ENCODE results near the gene RAI2.

RAI2 gene

GRCh38 chrX:17769701-17770269, 91.3 kb downstream of the RAI2 start:
- Histone ChIP-seq H3K4me2 (ENCODE audit: low read length) (no peak overlapping the region), H3K4me3 (ENCODE audit: low read length) (no peak overlapping the region), H3K9me3 (ENCODE audit: insufficient read depth, low read length) (no peaks in the 10 kb centered on the region), H3K36me3 (replicated peaks; ENCODE audit: low read depth, low read length) (no peaks in the 10 kb centered on the region), H4K20me1 (ENCODE audit: insufficient read depth, low read length) (no peaks in the 10 kb centered on the region), H3K79me2 (ENCODE audit: low read length) (no peaks in the 10 kb centered on the region), H3K9ac (ENCODE audit: low read length) (no peak overlapping the region), H3K27me3 (ENCODE audit: low read depth, low read length) (peaks cover 3% of the 10 kb centered on the region; the same call in 1 of the 2 replicates), H3K27ac (ENCODE audit: low read length) (no peak overlapping the region), H2AFZ (ENCODE audit: low read depth, low read length) (no peak overlapping the region), H3K4me1 (ENCODE audit: low read length) (no peaks in the 10 kb centered on the region)
- TF ChIP-seq CTCF (IDR thresholded peaks at IDR 0.05; ENCODE audit: low read depth, low read length) (no peak), EZH2phosphoT487 (IDR thresholded peaks at IDR 0.05; ENCODE audit: low read depth) (no peak)

GRCh38 chrX:17768997-17769396, 92.1 kb downstream of the RAI2 start:
- TF ChIP-seq EZH2phosphoT487 (IDR thresholded peaks at IDR 0.05; ENCODE audit: low read depth) (no peak), CTCF (IDR thresholded peaks at IDR 0.05; ENCODE audit: low read depth, low read length) (no peak)
- H3K4me3 ChIP-seq (ENCODE audit: low read length): no peak overlapping the region
- H3K27me3 ChIP-seq (ENCODE audit: low read depth, low read length): peaks cover 3% of the 10 kb centered on the region; the same call in 1 of the 2 replicates
- H4K20me1 ChIP-seq (ENCODE audit: insufficient read depth, low read length): no peaks in the 10 kb centered on the region
- no peak overlapping the region for H3K27ac ChIP-seq (ENCODE audit: low read length)
- H3K9ac ChIP-seq (ENCODE audit: low read length): no peak overlapping the region
- H3K36me3 ChIP-seq (replicated peaks; ENCODE audit: low read depth, low read length): no peaks in the 10 kb centered on the region
- H3K9me3 ChIP-seq (ENCODE audit: insufficient read depth, low read length): no peaks in the 10 kb centered on the region
- no peaks in the 10 kb centered on the region for H3K4me1 ChIP-seq (ENCODE audit: low read length)
- H2AFZ ChIP-seq (ENCODE audit: low read depth, low read length): no peak overlapping the region
- no peaks in the 10 kb centered on the region for H3K79me2 ChIP-seq (ENCODE audit: low read length)
- no peak overlapping the region for H3K4me2 ChIP-seq (ENCODE audit: low read length)

GRCh38 chrX:17767734-17768133, 93.4 kb downstream of the RAI2 start:
- Histone ChIP-seq H3K27ac (ENCODE audit: low read length) (no peak overlapping the region), H3K36me3 (replicated peaks; ENCODE audit: low read depth, low read length) (no peaks in the 10 kb centered on the region), H2AFZ (ENCODE audit: low read depth, low read length) (no peak overlapping the region), H3K9ac (ENCODE audit: low read length) (no peak overlapping the region), H3K79me2 (ENCODE audit: low read length) (no peaks in the 10 kb centered on the region), H3K4me3 (ENCODE audit: low read length) (no peak overlapping the region), H3K4me2 (ENCODE audit: low read length) (no peak overlapping the region), H3K9me3 (ENCODE audit: insufficient read depth, low read length) (no peaks in the 10 kb centered on the region), H3K27me3 (ENCODE audit: low read depth, low read length) (peaks cover 3% of the 10 kb centered on the region; the same call in 1 of the 2 replicates), H3K4me1 (ENCODE audit: low read length) (no peaks in the 10 kb centered on the region), H4K20me1 (ENCODE audit: insufficient read depth, low read length) (no peaks in the 10 kb centered on the region)
- no peak for TF ChIP-seq EZH2phosphoT487 (IDR thresholded peaks at IDR 0.05; ENCODE audit: low read depth)
- TF ChIP-seq CTCF (IDR thresholded peaks at IDR 0.05; ENCODE audit: low read depth, low read length): no peak

GRCh38 chrX:17759990-17760389, 101.1 kb downstream of the RAI2 start:
- H3K4me3 ChIP-seq (ENCODE audit: low read length): no peak overlapping the region
- no peaks in the 10 kb centered on the region for H3K4me1 ChIP-seq (ENCODE audit: low read length)
- no peak overlapping the region for H2AFZ ChIP-seq (ENCODE audit: low read depth, low read length)
- no peaks in the 10 kb centered on the region for H4K20me1 ChIP-seq (ENCODE audit: insufficient read depth, low read length)
- H3K9ac ChIP-seq (ENCODE audit: low read length): no peak overlapping the region
- no peak overlapping the region for H3K27ac ChIP-seq (ENCODE audit: low read length)
- no peaks in the 10 kb centered on the region for H3K9me3 ChIP-seq (ENCODE audit: insufficient read depth, low read length)
- H3K36me3 ChIP-seq (replicated peaks; ENCODE audit: low read depth, low read length): no peaks in the 10 kb centered on the region
- H3K79me2 ChIP-seq (ENCODE audit: low read length): no peaks in the 10 kb centered on the region
- TF ChIP-seq CTCF (IDR thresholded peaks at IDR 0.05; ENCODE audit: low read depth, low read length): no peak
- no peak for TF ChIP-seq EZH2phosphoT487 (IDR thresholded peaks at IDR 0.05; ENCODE audit: low read depth)
- H3K27me3 ChIP-seq (ENCODE audit: low read depth, low read length): no peaks in the 10 kb centered on the region
- no peak overlapping the region for H3K4me2 ChIP-seq (ENCODE audit: low read length)
